Measurements from ENCODE around the gene MYBPH. TPM values are rescaled to one million over a fixed set of nuclear protein-coding genes. Genes with fewer than 3 reads are reported as not detected.

Gene MYBPH
- total RNA-seq, 4 donors from 2014 or later = 0.11 to 0.75 TPM; not detected in 2

DNA sequence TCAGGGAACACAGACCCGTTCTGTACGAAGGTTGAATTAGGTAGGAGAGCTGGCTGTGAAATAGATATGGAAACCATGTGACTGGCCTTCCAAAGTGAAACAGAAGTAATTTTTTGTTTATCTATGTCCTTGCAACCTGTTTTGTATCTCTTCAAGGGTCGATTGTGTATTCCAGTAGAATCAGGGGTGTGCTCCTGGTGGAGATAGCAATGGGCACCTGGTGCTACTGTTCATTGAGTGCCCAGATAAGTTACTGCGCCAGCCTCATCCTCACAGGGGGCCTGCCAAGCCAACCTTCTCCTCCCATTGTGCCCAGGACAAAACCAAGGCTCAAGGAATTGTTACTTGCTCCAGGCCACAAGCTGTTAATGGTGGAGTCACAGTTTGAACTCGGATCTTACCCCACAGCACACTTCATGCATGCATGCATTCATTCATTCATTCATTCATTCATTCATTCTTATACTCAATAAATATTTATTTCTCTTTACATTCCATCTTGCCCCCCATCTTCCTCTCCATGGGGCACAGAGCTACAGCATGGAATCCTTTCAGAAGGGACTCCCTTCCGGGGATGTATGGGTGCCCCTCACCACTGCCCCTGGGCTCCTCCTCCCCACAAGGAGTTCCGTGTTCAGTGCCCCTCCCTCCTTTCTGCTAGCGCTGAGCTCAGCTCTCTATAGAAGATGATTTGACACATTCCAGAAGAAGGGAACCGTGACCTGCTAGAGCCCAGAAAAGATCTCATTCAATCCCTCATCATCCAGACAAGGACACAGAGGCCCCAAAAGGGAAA is 24.1 kb downstream of the MYBPH start:
- intact Hi-C loops (cut with DNase I) = no loop called here
- H3K27me3 ChIP-seq = no peaks in the 10 kb centered on the region
- WGBS, 2 donors = 37 to 50% methylated on average over 8 to 9 of the region's 9 CpGs
- peak; percentile 67 to 72 for DNase-seq
- H3K4me1 ChIP-seq = peaks cover 33 to 37% of the 10 kb centered on the region in 2 donors
- H3K27ac ChIP-seq = peak overlapping the region; percentile 69 to 88 (median 83)
- no peaks in the 10 kb centered on the region for H3K36me3 ChIP-seq
- TF ChIP-seq POLR2A (IDR thresholded peaks at IDR 0.05) (no peak), CTCF (IDR thresholded peaks at IDR 0.05) (no peak)
- no peaks in the 10 kb centered on the region for H3K9me3 ChIP-seq
- no peak overlapping the region for H3K4me3 ChIP-seq (replicated peaks in 1 of 3)

DNA sequence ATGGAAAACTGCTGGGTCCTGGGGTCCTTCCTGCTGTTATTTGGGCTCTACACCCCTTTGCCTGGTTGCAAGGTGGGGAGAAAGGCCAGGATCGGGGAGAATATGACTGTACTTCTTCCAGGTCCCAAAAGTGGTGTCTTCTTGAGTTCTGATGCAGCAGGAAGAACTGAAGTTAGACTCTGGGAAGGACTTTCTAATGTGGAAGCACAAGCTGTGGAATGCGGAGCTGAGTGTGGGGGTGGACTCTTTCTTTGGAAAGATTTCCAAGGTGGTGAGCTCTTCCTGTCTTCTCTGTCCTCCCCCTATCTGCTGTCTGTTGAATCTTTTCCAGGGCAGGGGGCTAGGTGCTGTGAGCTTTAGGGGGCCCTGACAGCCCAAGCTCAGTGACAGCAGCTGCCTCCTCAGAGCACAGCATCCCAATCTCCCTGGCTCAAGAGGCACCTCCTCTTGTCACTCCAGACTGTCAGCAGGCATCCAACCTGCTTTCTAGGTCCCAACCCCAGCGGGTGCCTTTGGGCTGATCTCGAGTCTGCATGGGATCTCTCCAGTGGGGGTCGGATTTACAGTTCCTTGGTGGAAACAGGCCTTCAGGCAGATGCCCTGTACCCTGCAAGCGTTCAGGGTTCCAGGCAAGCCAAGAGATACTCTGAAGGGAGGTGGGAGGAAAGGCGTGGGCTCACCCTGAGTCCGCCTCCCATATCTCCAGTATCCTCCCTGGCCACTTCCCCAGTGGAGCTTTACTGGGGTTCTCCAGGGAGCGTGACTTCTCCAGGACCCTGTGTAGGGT is 24.9 kb downstream of the MYBPH start:
- no peak overlapping the region for H3K4me3 ChIP-seq (replicated peaks in 1 of 3)
- TF ChIP-seq CTCF (IDR thresholded peaks at IDR 0.05) (no peak), POLR2A (IDR thresholded peaks at IDR 0.05) (no peak)
- H3K27me3 ChIP-seq = no peaks in the 10 kb centered on the region
- peak overlapping the region in 1 of 3 donors; percentile 88 for H3K27ac ChIP-seq
- WGBS, 2 donors = 78 to 80% methylated on average over 6 to 9 of the region's 9 CpGs
- peaks cover 33 to 37% of the 10 kb centered on the region in 2 donors for H3K4me1 ChIP-seq
- H3K36me3 ChIP-seq = no peaks in the 10 kb centered on the region
- no peak for DNase-seq
- H3K9me3 ChIP-seq = no peaks in the 10 kb centered on the region
- intact Hi-C loops (cut with DNase I) = no loop called here

DNA sequence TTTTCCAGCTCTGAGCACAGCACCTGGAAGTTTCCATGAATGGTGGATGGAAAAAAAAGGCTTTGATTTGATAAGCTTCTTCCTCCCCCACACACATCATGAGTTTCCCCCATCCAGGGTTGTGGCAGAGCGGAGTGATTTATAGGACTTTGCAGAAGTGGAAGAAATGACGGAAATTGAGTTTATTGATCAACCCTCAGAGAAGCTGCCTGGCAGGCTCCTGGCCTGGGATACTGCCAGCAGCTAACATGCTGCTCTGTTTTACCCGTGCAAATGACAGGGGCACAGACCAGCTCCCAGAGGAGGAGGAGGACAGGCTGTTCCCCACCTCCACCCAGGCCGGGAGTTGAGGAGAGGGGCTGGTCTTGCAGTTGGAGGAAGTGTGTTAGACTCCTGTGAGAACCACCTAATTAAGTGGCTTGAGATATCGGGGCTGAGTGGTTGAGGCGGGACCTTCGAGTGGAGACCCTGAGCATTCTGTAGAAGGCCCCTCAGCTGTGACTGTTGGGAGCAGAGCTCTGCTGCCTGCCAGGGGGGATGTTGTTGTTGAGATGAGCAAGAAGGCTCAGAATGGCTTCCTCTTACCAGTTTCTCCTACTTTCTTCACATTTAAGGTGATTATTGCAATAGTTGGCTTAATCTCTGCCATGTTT is 26.3 kb downstream of the MYBPH start:
- peaks cover 33 to 35% of the 10 kb centered on the region in 2 donors for H3K4me1 ChIP-seq
- no peaks in the 10 kb centered on the region for H3K9me3 ChIP-seq
- no peaks in the 10 kb centered on the region for H3K36me3 ChIP-seq
- no peaks in the 10 kb centered on the region for H3K27me3 ChIP-seq
- intact Hi-C loops (cut with DNase I) = no loop called here
- no peak overlapping the region for H3K4me3 ChIP-seq (replicated peaks in 1 of 3)
- peak overlapping the region in 2 of 3 donors; percentile 10 to 50 for H3K27ac ChIP-seq
- no peak for DNase-seq
- TF ChIP-seq CTCF (IDR thresholded peaks at IDR 0.05) (no peak), POLR2A (IDR thresholded peaks at IDR 0.05) (no peak)
- WGBS, 2 donors = 63 to 66% methylated on average over 7 of the region's 7 CpGs

DNA sequence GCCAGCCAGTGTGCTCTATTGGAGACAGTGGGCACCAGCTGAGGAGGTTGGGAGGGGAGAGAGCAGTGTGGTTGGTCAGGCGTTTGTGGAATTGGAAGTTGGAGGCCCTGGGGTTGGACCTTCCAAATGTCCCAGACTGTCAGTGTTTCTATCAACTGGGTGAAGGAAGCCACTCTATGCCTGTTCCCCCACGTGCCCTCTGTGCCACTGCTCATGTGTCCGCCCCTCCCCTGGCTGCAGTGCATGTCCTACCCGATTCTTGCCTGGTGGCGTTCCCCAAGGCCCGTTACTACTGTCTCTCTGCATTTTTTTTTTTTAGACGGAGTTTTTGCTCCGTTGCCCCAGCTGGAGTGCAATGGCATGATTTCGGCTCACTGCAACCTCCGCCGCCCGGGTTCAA is 27.0 kb downstream of the MYBPH start:
- TF ChIP-seq CTCF (IDR thresholded peaks at IDR 0.05) (no peak), POLR2A (IDR thresholded peaks at IDR 0.05) (no peak)
- no peaks in the 10 kb centered on the region for H3K27me3 ChIP-seq
- intact Hi-C loops (cut with DNase I) = no loop called here

More for the DNA sequence above, 27.0 kb downstream of the MYBPH start:
- WGBS, 2 donors = 90 to 92% methylated on average over 12 of the region's 12 CpGs
- Histone ChIP-seq H3K9me3 (no peaks in the 10 kb centered on the region), H3K4me1 (peaks cover 27 to 28% of the 10 kb centered on the region in 2 donors), H3K4me3 (replicated peaks in 1 of 3) (no peak overlapping the region), H3K27ac (no peak overlapping the region), H3K36me3 (no peaks in the 10 kb centered on the region)
- no peak for DNase-seq
